Coronary artery (tissue), 2 donors: ENCODE measurements around the gene CD3E.

Experiments
- DNase-seq: peaks from one replicate; pipeline ENCODE4 v3.0.0-alpha.2; 2017; ENCODE audit warnings: low spot score
- H3K27ac ChIP-seq, 2 donors: fragments of 200-600 bp; sonication (generic); one replicate each; pipeline ENCODE4 v1.5.1; 2016 to 2019
- H3K4me3 ChIP-seq: fragments of 200-600 bp; sonication (generic); 2 replicates; pipeline ENCODE4 v1.5.1; 2016; ENCODE audit warnings: mild to moderate bottlenecking, moderate library complexity
- CTCF ChIP-seq: fragments of 200-600 bp; sonication (generic); IDR thresholded peaks from one replicate; pipeline ENCODE4 v1.5.1; 2019; ENCODE audit warnings: antibody characterized with exemption

Gene CD3E

GRCh38 chr11:118320515-118320914 is 16.0 kb downstream of the CD3E start:
- no peak for DNase-seq
- no peak overlapping the region for H3K27ac ChIP-seq
- H3K4me3 ChIP-seq = no peak overlapping the region
- no peak for TF ChIP-seq CTCF

- Histone ChIP-seq H3K4me3 (no peak overlapping the region), H3K27ac (no peak overlapping the region)
- TF ChIP-seq CTCF = no peak
- DNase-seq = no peak
These were observed 17.0 kb downstream of the CD3E start for GRCh38 chr11:118321386-118322082.

- TF ChIP-seq CTCF = no peak
- no peak for DNase-seq
- H3K27ac ChIP-seq = no peak overlapping the region
- no peak overlapping the region for H3K4me3 ChIP-seq
These were observed 18.2 kb downstream of the CD3E start for GRCh38 chr11:118322721-118323120.

- no peak for DNase-seq
- H3K27ac ChIP-seq = no peak overlapping the region
- H3K4me3 ChIP-seq = no peak overlapping the region
- TF ChIP-seq CTCF = no peak
These were observed 20.8 kb downstream of the CD3E start for GRCh38 chr11:118325283-118325682.

- no peak for TF ChIP-seq CTCF
- H3K27ac ChIP-seq = no peak overlapping the region
- no peak for DNase-seq
- no peak overlapping the region for H3K4me3 ChIP-seq
These were observed 24.2 kb downstream of the CD3E start for GRCh38 chr11:118328745-118329144.

GRCh38 chr11:118334745-118335144 is 30.2 kb downstream of the CD3E start:
- no peak overlapping the region for H3K4me3 ChIP-seq
- no peak for TF ChIP-seq CTCF
- DNase-seq = no peak
- no peak overlapping the region for H3K27ac ChIP-seq

- no peak overlapping the region for H3K4me3 ChIP-seq
- H3K27ac ChIP-seq = no peak overlapping the region
- no peak for TF ChIP-seq CTCF
- DNase-seq = no peak
These were observed 34.1 kb downstream of the CD3E start for GRCh38 chr11:118338637-118339061.
